Body of pancreas (tissue), 4 donors: ENCODE results near the gene WBP2NL. TPM values are rescaled to one million over a fixed set of nuclear protein-coding genes. Genes with fewer than 3 reads are reported as not detected.

ENCODE experiments used
- ATAC-seq: fragments of 150-250 bp; one replicate; pipeline ENCODE4 v1.9.1; 2016
- DNase-seq, 4 donors: peaks; one replicate each; pipeline ENCODE4 v3.0.0-alpha.2; 2019
- H3K27ac ChIP-seq, 4 donors: fragments of 200-600 bp; sonication (generic); 1 replicate in 3 of 4; 2 replicates in 1 of 4; pipeline versions ENCODE4 v1.5.1 to v1.6.1; 2016 to 2019; ENCODE audit warnings: mild to moderate bottlenecking in 1 of 4, mixed read lengths in 1 of 4, moderate library complexity in 1 of 4
- H3K27me3 ChIP-seq, 2 donors: fragments of 200-600 bp; sonication (generic); one replicate each; pipeline ENCODE4 v1.6.0; 2016; ENCODE audit warnings: mild to moderate bottlenecking in 1 of 2
- H3K36me3 ChIP-seq, 2 donors: fragments of 200-600 bp; sonication (generic); replicated peaks in 1 of 2; 2 replicates each; pipeline ENCODE4 v1.5.1; 2016; ENCODE audit warnings: low read depth in 2 of 2; ENCODE audit not compliant: insufficient read depth in 1 of 2
- H3K4me1 ChIP-seq: fragments of 200-600 bp; sonication (generic); one replicate; pipeline ENCODE4 v1.6.0; 2016
- H3K4me3 ChIP-seq, 2 donors: fragments of 200-600 bp; sonication (generic); 1 replicate in 1 of 2; 2 replicates in 1 of 2; pipeline ENCODE4 v1.5.1; 2016 to 2019
- H3K9me3 ChIP-seq, 3 donors: fragments of 200-600 bp; sonication (generic); 1 replicate in 2 of 3; 2 replicates in 1 of 3; pipeline ENCODE4 v1.5.1; 2016
- CTCF ChIP-seq, 7 experiments: fragments of 450-650 bp in 4 of 7; fragments of 200-600 bp in 3 of 7; sonication (generic) in 3 of 7; IDR thresholded peaks; one replicate each; pipeline ENCODE4 v1.5.1; 2016 to 2019; ENCODE audit warnings: antibody characterized with exemption in 7 of 7
- POLR2A ChIP-seq, 3 donors: fragments of 450-650 bp; IDR thresholded peaks; one replicate each; pipeline ENCODE4 v1.6.1; 2016; ENCODE audit warnings: antibody characterized with exemption in 3 of 3, mild to moderate bottlenecking in 2 of 3
- WGBS, 2 donors: methylation state at CpG; one replicate each; pipeline ENCODE4 v1.1.5; 2017; 5-methylcytosine and 5-hydroxymethylcytosine counted together
- intact Hi-C: fragments of 100-400 bp; cut with DNase I; formaldehyde crosslinking; loops from one replicate; pipeline ENCODE4 v1.15.1; 2023
- total RNA-seq, 2 donors: library from RNA; depleted of rRNA; stranded (reverse); fragments of >200 nt; gene quantifications; one replicate each; pipeline ENCODE4 v1.1.0, GENCODE V29; 2016

Gene WBP2NL
- total RNA-seq, 2 donors from 2014 or later: 5.2 to 11.2 TPM

GRCh38 chr22:41974691-41975290 is 23.8 kb upstream of the WBP2NL start:
- Histone ChIP-seq H3K36me3 (no peaks in the 10 kb centered on the region), H3K9me3 (no peaks in the 10 kb centered on the region), H3K4me1 (peaks cover 12% of the 10 kb centered on the region), H3K4me3 (no peak overlapping the region), H3K27ac (no peak overlapping the region), H3K27me3 (peaks cover 0 to 8% of the 10 kb centered on the region in 2 donors)
- TF ChIP-seq POLR2A (IDR thresholded peaks at IDR 0.05): no peak
- no peak for TF ChIP-seq CTCF (IDR thresholded peaks at IDR 0.05)
- DNase-seq (no peak), ATAC-seq (no peak)
- 61 to 64% methylated on average over 10 of the region's 10 CpGs for WGBS, 2 donors
- intact Hi-C loops: no loop called here

DNA sequence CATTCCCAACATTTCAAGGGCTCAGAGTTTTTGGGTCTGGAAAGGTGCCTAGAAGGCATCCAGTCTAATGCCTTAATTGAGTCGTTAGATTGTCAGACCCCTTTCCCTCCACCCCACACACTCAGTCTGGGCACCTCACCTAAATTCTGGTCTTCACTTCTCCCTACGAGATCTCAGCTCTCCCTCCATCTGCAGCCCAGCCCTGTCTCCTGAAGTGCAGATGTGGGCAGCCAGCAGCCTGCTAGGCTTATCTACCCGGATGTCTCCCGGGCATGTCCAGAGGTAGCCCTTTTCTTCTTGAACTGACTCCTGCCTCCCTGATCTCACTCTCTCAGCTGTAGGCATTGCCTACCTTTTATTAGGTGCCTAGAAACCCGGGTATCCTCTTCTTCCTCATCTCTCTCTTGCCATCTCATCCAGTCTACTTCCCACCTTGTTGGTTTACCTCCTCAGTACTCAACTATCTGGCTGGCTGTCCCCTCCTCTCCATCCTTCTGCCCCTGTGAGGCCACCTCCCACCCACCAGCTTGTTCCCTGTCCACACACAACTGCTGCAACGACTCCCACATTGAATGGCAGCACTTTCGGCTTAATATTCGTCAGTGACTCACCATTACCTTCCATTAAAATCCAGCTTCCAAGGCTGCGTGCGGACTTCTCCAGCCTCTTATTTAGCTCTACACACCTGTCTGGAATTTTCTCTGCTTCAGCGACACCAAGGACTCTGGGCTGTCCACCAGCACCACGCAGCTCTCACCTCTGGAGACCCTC is 23.1 kb upstream of the WBP2NL start:
- no peak for ATAC-seq
- intact Hi-C loops: no loop called here
- no peak for TF ChIP-seq POLR2A (IDR thresholded peaks at IDR 0.05)
- TF ChIP-seq CTCF (IDR thresholded peaks at IDR 0.05): no peak
- 48 to 49% methylated on average over 12 of the region's 12 CpGs for WGBS, 2 donors
- peaks cover 0 to 8% of the 10 kb centered on the region in 2 donors for H3K27me3 ChIP-seq
- no peaks in the 10 kb centered on the region for H3K36me3 ChIP-seq
- H3K4me3 ChIP-seq: no peak overlapping the region
- H3K4me1 ChIP-seq: peaks cover 12% of the 10 kb centered on the region
- no peak for DNase-seq
- no peaks in the 10 kb centered on the region for H3K9me3 ChIP-seq
- H3K27ac ChIP-seq: no peak overlapping the region

- TF ChIP-seq POLR2A (IDR thresholded peaks at IDR 0.05) (no peak), CTCF (IDR thresholded peaks at IDR 0.05) (no peak)
- 3 to 23% methylated on average over 3 to 40 of the region's 72 CpGs for WGBS, 2 donors
- intact Hi-C loops: no loop called here
- Histone ChIP-seq H3K27ac (no peak overlapping the region), H3K27me3 (peaks cover 0 to 8% of the 10 kb centered on the region in 2 donors), H3K4me3 (no peak overlapping the region), H3K4me1 (peaks cover 12% of the 10 kb centered on the region), H3K36me3 (no peaks in the 10 kb centered on the region), H3K9me3 (no peaks in the 10 kb centered on the region)
- peak; percentile 26 to 65 (median 32) for DNase-seq
- peak; percentile 77 for ATAC-seq
Observed at GRCh38 chr22:41976070-41976901, 22.3 kb upstream of the WBP2NL start.

GRCh38 chr22:41976961-41977566 is 21.5 kb upstream of the WBP2NL start:
- Histone ChIP-seq H3K36me3 (no peaks in the 10 kb centered on the region), H3K4me1 (peaks cover 12% of the 10 kb centered on the region), H3K27ac (no peak overlapping the region), H3K9me3 (no peaks in the 10 kb centered on the region), H3K4me3 (no peak overlapping the region), H3K27me3 (peaks cover 0 to 8% of the 10 kb centered on the region in 2 donors)
- 4 to 11% methylated on average over 5 to 46 of the region's 46 CpGs for WGBS, 2 donors
- DNase-seq (peak in 1 of 4 donors; percentile 18), ATAC-seq (peak; percentile 12)
- intact Hi-C loops: no loop called here
- no peak for TF ChIP-seq POLR2A (IDR thresholded peaks at IDR 0.05)
- no peak for TF ChIP-seq CTCF (IDR thresholded peaks at IDR 0.05)
